Cardiac muscle cell (in vitro differentiated cells and primary cell): ENCODE measurements around the gene NTRK3. TPM values are rescaled to one million over a fixed set of nuclear protein-coding genes. Genes with fewer than 3 reads are reported as not detected.
"Not testable (repeated sequence)": the region's sequence is repeated elsewhere in the genome, so short reads cannot be mapped to it uniquely, and the experiment has no call there.

Experiments
- DNase-seq, 2 donors: peaks; one replicate each; pipeline versions ENCODE4 v3.0.0 to v3.0.0-alpha.2; 2010 to 2017; ENCODE audit warnings: low read depth in 1 of 2, low spot score in 1 of 2
- H3K27ac ChIP-seq: fragments of 200-600 bp; sonication (generic); 2 replicates; pipeline ENCODE4 v1.5.1; 2016
- H3K27me3 ChIP-seq: fragments of 200-600 bp; sonication (generic); 2 replicates; pipeline ENCODE4 v1.6.0; 2016; ENCODE audit warnings: control low read depth
- H3K36me3 ChIP-seq: fragments of 200-600 bp; sonication (generic); 2 replicates; pipeline ENCODE4 v1.5.1; 2016; ENCODE audit warnings: control low read depth
- H3K4me1 ChIP-seq: fragments of 200-600 bp; sonication (generic); 2 replicates; pipeline ENCODE4 v1.8.1; 2017; ENCODE audit warnings: low read depth, mild to moderate bottlenecking, mixed run types
- H3K4me3 ChIP-seq: fragments of 200-600 bp; sonication (generic); 2 replicates; pipeline ENCODE4 v1.5.1; 2016; ENCODE audit warnings: mild to moderate bottlenecking
- H3K9me3 ChIP-seq: fragments of 200-600 bp; sonication (generic); 2 replicates; pipeline ENCODE4 v1.5.1; 2017; ENCODE audit warnings: low read depth, mild to moderate bottlenecking, control low read depth
- CTCF ChIP-seq: IDR thresholded peaks from 2 replicates; pipeline ENCODE4 v1.5.1; 2012; ENCODE audit warnings: low read depth, mild to moderate bottlenecking, low read length
- polyA plus RNA-seq: library from polyadenylated mRNA; unstranded; fragments of >200 nt; fragmentation: Nextera tagmentation; extraction: Ambion mirVana; gene quantifications from 2 replicates; pipeline ENCODE4 v1.2.1, GENCODE V29; 2016
- total RNA-seq: library from RNA; depleted of rRNA; stranded (reverse); fragments of >200 nt; gene quantifications from 2 replicates; pipeline ENCODE4 v1.2.3, GENCODE V29; 2016

Gene NTRK3
- total and polyA plus RNA-seq, 2 experiments from 2014 or later: 3.3 to 6.2 TPM

GRCh38 chr15:88042047-88042446, 214.5 kb downstream of the NTRK3 start:
- H3K27ac ChIP-seq: no peak overlapping the region
- no peaks in the 10 kb centered on the region for H3K9me3 ChIP-seq
- no peaks in the 10 kb centered on the region for H3K36me3 ChIP-seq
- H3K27me3 ChIP-seq: no peaks in the 10 kb centered on the region
- H3K4me3 ChIP-seq: no peak overlapping the region
- no peak for DNase-seq
- no peaks in the 10 kb centered on the region for H3K4me1 ChIP-seq
- no peak for TF ChIP-seq CTCF

- H3K4me1 ChIP-seq: no peaks in the 10 kb centered on the region
- H3K27me3 ChIP-seq: no peaks in the 10 kb centered on the region
- TF ChIP-seq CTCF: no peak
- no peaks in the 10 kb centered on the region for H3K36me3 ChIP-seq
- no peaks in the 10 kb centered on the region for H3K9me3 ChIP-seq
- DNase-seq: no peak
- no peak overlapping the region for H3K27ac ChIP-seq
- H3K4me3 ChIP-seq: no peak overlapping the region
Measured at GRCh38 chr15:88040516-88040915, 216.0 kb downstream of the NTRK3 start.

GRCh38 chr15:88038261-88038660, 218.3 kb downstream of the NTRK3 start:
- no peak overlapping the region for H3K4me3 ChIP-seq
- H3K36me3 ChIP-seq: no peaks in the 10 kb centered on the region
- H3K27me3 ChIP-seq: no peaks in the 10 kb centered on the region
- no peak overlapping the region for H3K27ac ChIP-seq
- no peak for TF ChIP-seq CTCF
- DNase-seq: no peak
- no peaks in the 10 kb centered on the region for H3K9me3 ChIP-seq
- no peaks in the 10 kb centered on the region for H3K4me1 ChIP-seq

DNA sequence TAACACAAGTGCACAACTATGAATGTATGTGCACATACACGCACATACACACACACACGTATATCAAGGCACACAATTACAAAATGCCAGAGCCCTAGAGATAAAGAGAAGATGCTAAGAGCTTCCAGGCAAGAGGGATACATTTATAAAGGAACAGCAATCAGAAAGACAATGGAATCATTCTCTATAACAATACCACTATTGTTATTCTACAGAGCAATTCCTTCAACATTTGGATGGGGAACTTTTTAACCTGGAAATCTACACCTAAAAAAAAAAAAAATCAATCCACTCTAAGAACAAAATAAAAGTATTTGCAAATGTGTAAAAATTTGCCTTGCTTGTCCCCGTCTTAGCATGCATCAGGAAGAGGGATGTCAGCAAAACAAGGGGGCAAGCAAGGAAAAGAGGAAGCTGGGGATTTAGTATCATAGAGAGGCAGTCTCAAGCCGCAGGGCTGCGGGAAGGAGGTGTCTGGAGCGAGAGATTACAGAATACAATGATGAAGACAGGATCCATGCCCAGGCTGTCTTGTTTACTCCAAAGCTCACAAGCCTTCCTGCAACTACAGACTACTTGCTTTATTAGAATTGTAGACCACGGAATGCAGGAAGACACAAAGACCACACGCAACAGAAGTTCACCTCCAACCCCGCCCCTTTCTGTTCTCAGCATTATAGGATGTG, 220.2 kb downstream of the NTRK3 start:
- Histone ChIP-seq H3K27me3 (no peaks in the 10 kb centered on the region), H3K4me3 (no peak overlapping the region), H3K4me1 (no peaks in the 10 kb centered on the region), H3K27ac (no peak overlapping the region), H3K36me3 (no peaks in the 10 kb centered on the region), H3K9me3 (no peaks in the 10 kb centered on the region)
- no peak for DNase-seq
- no peak for TF ChIP-seq CTCF

DNA sequence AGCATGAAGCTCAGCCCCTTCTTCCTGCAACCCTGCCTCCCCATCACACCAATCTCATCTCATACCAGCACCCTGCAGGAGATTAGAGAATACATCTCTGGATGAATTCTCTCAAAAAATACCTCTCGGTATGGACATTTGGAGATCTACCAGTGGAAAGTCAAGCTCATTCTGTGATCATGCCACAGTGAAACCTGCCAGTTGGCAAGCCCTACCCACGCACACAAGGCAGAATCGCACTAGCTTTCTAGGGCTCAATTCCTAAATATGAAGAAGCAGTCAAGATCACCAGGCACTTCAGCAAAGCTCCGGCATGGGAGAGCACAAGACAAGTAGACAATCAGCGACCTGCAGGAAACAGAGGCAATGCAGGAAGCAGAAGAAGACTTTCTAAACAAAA, 221.2 kb downstream of the NTRK3 start:
- no peaks in the 10 kb centered on the region for H3K36me3 ChIP-seq
- no peak for TF ChIP-seq CTCF
- no peaks in the 10 kb centered on the region for H3K9me3 ChIP-seq
- no peak overlapping the region for H3K27ac ChIP-seq
- no peak overlapping the region for H3K4me3 ChIP-seq
- no peaks in the 10 kb centered on the region for H3K4me1 ChIP-seq
- no peaks in the 10 kb centered on the region for H3K27me3 ChIP-seq
- DNase-seq: no peak

GRCh38 chr15:88033421-88033820, 223.1 kb downstream of the NTRK3 start:
- H3K27ac ChIP-seq, H3K36me3 ChIP-seq, H3K4me3 ChIP-seq, DNase-seq, H3K9me3 ChIP-seq, H3K4me1 ChIP-seq, H3K27me3 ChIP-seq: not testable (repeated sequence)
